Measurements from ENCODE around the gene CHN1.

CHN1 gene

DNA sequence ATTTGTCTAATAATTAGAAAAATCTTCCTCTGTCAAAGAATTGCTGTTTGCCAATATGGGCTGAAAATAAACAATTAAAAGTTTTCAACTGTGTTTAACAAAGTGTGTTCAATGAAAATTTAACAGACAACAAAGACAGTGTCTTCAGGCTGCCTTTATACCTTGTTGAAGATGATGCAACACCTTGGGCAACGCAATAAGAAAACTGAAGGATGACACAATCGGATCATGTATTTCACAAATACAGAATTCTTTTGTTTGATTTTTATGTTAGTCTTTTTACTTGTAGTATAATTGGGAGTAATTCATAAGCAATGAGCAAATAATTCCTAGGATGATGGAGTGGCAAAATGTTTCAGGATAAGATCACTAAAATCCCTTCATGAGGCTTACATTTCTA lies 27.8 kb downstream of the CHN1 start:
- TF ChIP-seq, protein P1, sequence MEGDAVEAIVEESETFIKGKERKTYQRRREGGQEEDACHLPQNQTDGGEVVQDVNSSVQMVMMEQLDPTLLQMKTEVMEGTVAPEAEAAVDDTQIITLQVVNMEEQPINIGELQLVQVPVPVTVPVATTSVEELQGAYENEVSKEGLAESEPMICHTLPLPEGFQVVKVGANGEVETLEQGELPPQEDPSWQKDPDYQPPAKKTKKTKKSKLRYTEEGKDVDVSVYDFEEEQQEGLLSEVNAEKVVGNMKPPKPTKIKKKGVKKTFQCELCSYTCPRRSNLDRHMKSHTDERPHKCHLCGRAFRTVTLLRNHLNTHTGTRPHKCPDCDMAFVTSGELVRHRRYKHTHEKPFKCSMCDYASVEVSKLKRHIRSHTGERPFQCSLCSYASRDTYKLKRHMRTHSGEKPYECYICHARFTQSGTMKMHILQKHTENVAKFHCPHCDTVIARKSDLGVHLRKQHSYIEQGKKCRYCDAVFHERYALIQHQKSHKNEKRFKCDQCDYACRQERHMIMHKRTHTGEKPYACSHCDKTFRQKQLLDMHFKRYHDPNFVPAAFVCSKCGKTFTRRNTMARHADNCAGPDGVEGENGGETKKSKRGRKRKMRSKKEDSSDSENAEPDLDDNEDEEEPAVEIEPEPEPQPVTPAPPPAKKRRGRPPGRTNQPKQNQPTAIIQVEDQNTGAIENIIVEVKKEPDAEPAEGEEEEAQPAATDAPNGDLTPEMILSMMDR (IDR thresholded peaks at IDR 0.05; ENCODE audit: borderline replicate concordance, insufficient read depth, low read depth, low read length): no peak
- no peak overlapping the region for H3K4me3 ChIP-seq (ENCODE audit: low read depth, low read length)

DNA sequence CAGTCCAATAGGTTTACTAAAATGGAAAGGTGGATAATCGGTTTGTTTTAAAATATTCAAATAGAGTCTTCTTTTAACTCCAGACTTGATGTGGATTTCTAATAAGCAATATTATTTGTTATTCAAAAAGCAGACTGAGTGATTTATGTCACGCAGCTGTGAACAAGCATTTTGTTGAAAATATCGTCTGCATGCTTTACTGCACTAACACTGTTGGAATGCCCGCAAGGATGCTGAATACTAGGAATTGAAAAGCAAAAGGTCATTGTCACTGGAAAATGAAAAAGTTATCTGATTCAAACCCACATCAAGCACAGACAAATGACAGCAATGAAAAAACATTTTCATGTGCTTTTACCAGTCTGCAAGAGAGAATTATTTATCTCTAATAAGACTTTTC lies 31.1 kb downstream of the CHN1 start:
- TF ChIP-seq, protein P1 (IDR thresholded peaks at IDR 0.05; ENCODE audit: borderline replicate concordance, insufficient read depth, low read depth, low read length): no peak
- no peak overlapping the region for H3K4me3 ChIP-seq (ENCODE audit: low read depth, low read length)

DNA sequence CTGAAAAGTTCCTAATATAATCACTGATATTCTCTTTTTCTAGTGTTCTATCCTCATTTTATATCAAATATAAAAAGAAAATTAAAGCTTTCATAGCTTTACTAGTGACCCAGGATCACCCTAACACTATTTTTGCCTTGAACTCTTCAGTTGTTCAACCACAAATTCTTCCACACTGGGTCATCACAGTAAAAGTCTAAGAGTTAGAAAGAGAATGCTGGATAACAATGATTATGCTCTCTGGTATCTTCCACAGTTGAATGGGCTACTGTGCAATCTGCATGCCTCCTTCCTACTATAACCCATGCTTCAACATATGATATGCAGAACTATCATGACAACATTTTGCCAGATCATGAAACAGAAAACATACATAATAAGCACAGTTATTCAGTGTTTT lies 32.3 kb downstream of the CHN1 start:
- no peak overlapping the region for H3K4me3 ChIP-seq (ENCODE audit: low read depth, low read length)
- TF ChIP-seq, protein P1 (IDR thresholded peaks at IDR 0.05; ENCODE audit: borderline replicate concordance, insufficient read depth, low read depth, low read length): no peak

DNA sequence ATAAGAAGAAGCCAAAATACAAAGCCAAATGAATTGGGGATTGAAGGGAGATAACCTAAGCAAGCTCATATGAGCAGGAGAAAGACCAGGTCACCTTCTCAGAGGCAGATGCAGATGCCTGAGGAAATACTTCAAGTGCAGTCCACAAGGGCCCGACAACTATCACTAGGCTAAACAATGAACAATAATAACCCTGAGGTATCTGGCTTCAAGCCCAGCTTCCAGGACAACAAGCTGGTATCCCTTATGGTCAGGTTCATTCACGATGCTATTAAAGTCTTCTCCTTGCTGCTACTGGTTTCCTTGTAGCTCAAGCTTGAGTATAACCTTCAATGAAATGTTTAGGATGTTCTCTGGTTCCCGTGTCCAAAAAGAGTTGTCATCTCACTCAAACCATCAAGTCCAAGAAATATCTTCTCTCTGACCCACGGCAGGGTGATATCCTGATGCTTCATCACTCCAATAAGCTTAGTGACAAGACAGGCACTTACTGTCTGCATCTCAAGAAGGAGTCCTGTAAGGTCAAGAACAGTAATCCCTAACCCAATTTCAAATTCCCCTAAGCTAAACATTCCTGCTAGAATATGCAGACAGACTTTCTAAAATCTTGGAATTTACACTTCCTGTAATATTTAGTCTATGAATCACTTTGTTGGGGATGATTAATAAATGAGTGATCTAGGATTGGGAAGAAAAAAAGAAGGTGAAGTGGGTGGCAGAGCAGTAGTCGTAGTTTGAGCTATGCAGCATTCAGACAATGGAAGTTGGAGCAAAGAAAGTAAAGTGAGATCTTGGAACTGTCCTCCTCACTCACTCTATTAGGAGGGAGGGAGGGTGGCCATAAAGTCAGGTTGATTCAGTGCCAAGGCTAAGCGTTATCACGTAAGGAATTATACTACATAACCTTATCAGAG lies 33.1 kb downstream of the CHN1 start:
- no peak overlapping the region for H3K4me3 ChIP-seq (ENCODE audit: low read depth, low read length)
- TF ChIP-seq, protein P1 (IDR thresholded peaks at IDR 0.05; ENCODE audit: borderline replicate concordance, insufficient read depth, low read depth, low read length): no peak

DNA sequence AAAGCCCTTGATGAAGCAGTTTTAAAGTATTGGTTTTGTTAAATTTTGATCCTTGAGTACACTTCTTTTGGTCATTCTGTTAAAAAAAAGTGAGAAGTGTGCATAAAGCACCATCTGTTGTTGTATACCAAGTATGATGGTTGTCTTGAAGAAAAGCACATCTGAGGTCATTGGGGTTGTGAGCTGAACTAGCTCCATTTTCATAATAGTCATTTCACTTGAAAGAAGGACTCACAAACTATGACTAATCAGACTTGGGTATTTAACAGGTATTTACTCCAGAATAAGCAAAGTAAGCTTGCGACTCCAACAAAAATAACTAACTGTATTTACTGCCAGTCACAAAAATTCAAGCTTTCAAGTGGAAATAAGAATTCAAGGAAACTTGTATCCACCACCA lies 35.1 kb downstream of the CHN1 start:
- H3K4me3 ChIP-seq (ENCODE audit: low read depth, low read length): no peak overlapping the region
- TF ChIP-seq, protein P1 (IDR thresholded peaks at IDR 0.05; ENCODE audit: borderline replicate concordance, insufficient read depth, low read depth, low read length): no peak

DNA sequence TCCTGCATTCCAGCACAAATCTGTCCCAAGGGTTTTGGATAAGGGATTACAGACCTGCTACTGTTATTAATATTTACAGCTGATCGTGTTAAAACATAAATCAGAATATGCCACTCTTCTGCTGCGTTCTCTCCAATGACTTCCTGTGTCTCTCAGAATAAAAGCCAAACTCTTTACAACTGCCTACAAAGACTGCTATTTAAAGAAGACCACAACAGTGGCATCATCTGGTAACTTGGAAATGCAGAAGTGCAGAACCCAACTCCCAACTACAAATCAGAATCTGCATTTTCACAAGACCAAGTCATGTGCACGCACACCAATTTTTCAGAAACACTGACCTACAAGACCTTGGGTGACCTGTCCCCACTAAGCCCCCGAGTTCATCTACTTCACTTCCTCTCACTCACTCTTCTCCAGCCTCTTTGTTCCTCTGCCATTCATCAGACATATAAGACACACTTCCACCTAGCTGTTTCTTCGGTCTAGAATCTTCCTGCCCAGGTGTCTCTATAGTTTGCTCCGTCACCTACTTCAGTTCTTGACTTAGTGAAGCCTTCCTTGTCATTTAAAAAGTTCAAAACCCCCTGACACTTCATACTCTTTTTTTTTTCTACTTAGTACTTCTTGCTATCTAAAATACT lies 36.0 kb downstream of the CHN1 start:
- TF ChIP-seq, protein P1 (IDR thresholded peaks at IDR 0.05; ENCODE audit: borderline replicate concordance, insufficient read depth, low read depth, low read length): no peak
- H3K4me3 ChIP-seq (ENCODE audit: low read depth, low read length): no peak overlapping the region
